Aortic smooth muscle cell (primary cell): ENCODE measurements around the gene HCN4. TPM values are rescaled to one million over a fixed set of nuclear protein-coding genes. Genes with fewer than 3 reads are reported as not detected.

ENCODE experiments used
- total RNA-seq: library from RNA; depleted of rRNA; stranded (reverse); fragments of >200 nt; gene quantifications from 2 replicates; pipeline ENCODE4 v1.2.3, GENCODE V29; 2014

HCN4 gene
- total RNA-seq = not detected in 2 replicates

GRCh38 chr15:73368301-73369136, at the start of gene HCN4:
TSS of gene HCN4 (minus strand) at chr15:73368958. CDS start at chr15:73368270, 688 bp downstream.

Other genes starting within 250 kb of the HCN4 start
- not detected in 2 replicates for gene REC114, start 74.2 kb upstream of the HCN4 start, total RNA-seq